Sigmoid colon (tissue), 4 donors: ENCODE measurements around the gene KLHL11.

Experiments
- EP300 ChIP-seq, 4 donors: sonication (generic); formaldehyde crosslinking; IDR thresholded peaks; one replicate each; pipeline ENCODE4 v1.6.1; 2017; ENCODE audit warnings: antibody characterized with exemption in 4 of 4
- POLR2A ChIP-seq, 2 donors: fragments of 450-650 bp; IDR thresholded peaks; one replicate each; pipeline ENCODE4 v1.6.1; 2016; ENCODE audit warnings: antibody characterized with exemption in 2 of 2, mild to moderate bottlenecking in 2 of 2, moderate library complexity in 2 of 2
- TF ChIP-seq, protein P1 (sequence below), 4 experiments: fragments of 450-650 bp in 3 of 4; fragments of 200-600 bp in 1 of 4; IDR thresholded peaks; one replicate each; pipeline ENCODE4 v1.5.1; 2016 to 2019; ENCODE audit warnings: antibody characterized with exemption in 4 of 4, mild to moderate bottlenecking in 3 of 4, moderate library complexity in 2 of 4

DNA sequence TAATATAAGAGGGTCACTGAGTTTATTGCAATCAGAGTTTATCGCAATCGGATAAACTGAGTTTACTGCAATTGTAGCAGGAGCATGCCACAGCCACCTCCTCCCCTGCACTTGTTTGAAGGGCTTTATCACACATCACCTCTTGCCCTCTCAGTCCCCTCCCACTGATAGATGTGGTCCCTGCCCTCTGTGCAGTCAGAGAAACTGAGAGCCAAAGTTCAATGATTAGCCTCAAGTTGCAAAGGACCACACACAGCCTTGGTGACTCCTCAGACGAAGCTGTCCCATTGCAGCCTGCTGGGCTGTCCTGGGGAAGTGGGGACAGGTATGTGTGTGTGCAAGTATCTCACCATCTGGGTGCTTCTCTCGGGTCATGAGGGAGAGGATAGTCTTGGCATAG lies 39.9 kb upstream of the KLHL11 start:
- TF ChIP-seq, protein P1, sequence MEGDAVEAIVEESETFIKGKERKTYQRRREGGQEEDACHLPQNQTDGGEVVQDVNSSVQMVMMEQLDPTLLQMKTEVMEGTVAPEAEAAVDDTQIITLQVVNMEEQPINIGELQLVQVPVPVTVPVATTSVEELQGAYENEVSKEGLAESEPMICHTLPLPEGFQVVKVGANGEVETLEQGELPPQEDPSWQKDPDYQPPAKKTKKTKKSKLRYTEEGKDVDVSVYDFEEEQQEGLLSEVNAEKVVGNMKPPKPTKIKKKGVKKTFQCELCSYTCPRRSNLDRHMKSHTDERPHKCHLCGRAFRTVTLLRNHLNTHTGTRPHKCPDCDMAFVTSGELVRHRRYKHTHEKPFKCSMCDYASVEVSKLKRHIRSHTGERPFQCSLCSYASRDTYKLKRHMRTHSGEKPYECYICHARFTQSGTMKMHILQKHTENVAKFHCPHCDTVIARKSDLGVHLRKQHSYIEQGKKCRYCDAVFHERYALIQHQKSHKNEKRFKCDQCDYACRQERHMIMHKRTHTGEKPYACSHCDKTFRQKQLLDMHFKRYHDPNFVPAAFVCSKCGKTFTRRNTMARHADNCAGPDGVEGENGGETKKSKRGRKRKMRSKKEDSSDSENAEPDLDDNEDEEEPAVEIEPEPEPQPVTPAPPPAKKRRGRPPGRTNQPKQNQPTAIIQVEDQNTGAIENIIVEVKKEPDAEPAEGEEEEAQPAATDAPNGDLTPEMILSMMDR (IDR thresholded peaks at IDR 0.05), result no peak
- TF ChIP-seq POLR2A (IDR thresholded peaks at IDR 0.05) (no peak), EP300 (IDR thresholded peaks at IDR 0.05) (no peak)
